Measurements from ENCODE around the gene ATG7.

ATG7 gene

DNA sequence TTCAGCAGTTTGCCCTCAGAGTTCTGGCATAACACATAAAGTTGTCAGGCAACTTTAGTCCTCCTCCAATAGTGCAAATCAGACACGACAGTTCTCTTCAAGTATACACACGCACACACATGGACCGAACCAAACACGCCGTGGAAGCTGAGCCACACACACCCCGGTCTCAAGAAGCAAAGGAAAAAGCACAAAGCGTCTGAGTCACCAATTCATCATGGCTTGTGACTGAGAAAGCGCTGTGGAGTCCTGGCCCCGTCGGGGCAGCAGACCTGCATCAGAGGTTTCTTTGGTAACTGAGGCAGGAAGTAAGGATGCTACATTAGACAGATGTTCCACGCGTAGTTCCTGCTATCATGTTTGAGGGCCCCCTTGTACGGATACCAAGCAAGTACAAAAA, 285.8 kb downstream of the ATG7 start:
- Histone ChIP-seq H3K4me1 (ENCODE audit: control insufficient read depth, insufficient read depth, low read length) (peaks cover 5% of the 10 kb centered on the region; the same call in 1 of the 2 replicates), H3K4me3 (ENCODE audit: low read depth, low read length) (no peak overlapping the region), H3K36me3 (ENCODE audit: control insufficient read depth in 2 of 2, insufficient read depth in 1 of 2, low read length in 2 of 2) (peaks cover 0 to 42% of the 10 kb centered on the region in 2 experiments; a peak in 1 of 3 replicates), H3K9me3 (ENCODE audit: control insufficient read depth, insufficient read depth, low read depth, low read length) (no peaks in the 10 kb centered on the region), H3K27ac (ENCODE audit: extremely low read depth, low read depth, low read length) (no peak overlapping the region)
- CTCF ChIA-PET, result interaction anchor here (0.7 kb wide), 1 partner anchor 179 kb away, joined by 4 read pairs; no protein-coding TSS in a partner anchor
- TF ChIP-seq ZNF266 (tag by site-specific recombination; IDR thresholded peaks at IDR 0.05; ENCODE audit: low read depth) (no peak), ZNF555 (tag by site-specific recombination; conservative IDR thresholded peaks at IDR 0.05) (no peak), IKZF3 (tag by site-specific recombination; IDR thresholded peaks at IDR 0.05) (no peak), ZNF423 (tag by site-specific recombination; IDR thresholded peaks at IDR 0.05) (no peak), ZNF404 (tag by site-specific recombination; IDR thresholded peaks at IDR 0.05) (no peak), PRDM10 (tag by site-specific recombination; IDR thresholded peaks at IDR 0.05) (peak; percentile 13; the same call in 1 of the 2 replicates)
- POLR2A ChIA-PET, result no interaction called here

- POLR2A ChIA-PET, result no interaction called here
- H3K4me3 ChIP-seq (ENCODE audit: low read depth, low read length), result no peak overlapping the region
- CTCF ChIA-PET, result no interaction called here
- peak; percentile 59 for TF ChIP-seq SCRT2 (tag by site-specific recombination; IDR thresholded peaks at IDR 0.05)
- 0 out of 2 replicates have a peak, but pooled peaks have one; percentile 27 for TF ChIP-seq SCRT1 (tag by site-specific recombination; IDR thresholded peaks at IDR 0.05; ENCODE audit: borderline replicate concordance)
- 0 out of 2 replicates have a peak, but pooled peaks have one; percentile 55 for TF ChIP-seq ZBTB6 (tag by site-specific recombination; IDR thresholded peaks at IDR 0.05)
- TF ChIP-seq ZNF426 (tag by site-specific recombination; IDR thresholded peaks at IDR 0.05), result no peak
- no peak overlapping the region for H3K27ac ChIP-seq (ENCODE audit: extremely low read depth, low read depth, low read length)
- peaks cover 0 to 47% of the 10 kb centered on the region in 2 experiments; a peak in 1 of 3 replicates for H3K36me3 ChIP-seq (ENCODE audit: control insufficient read depth in 2 of 2, insufficient read depth in 1 of 2, low read length in 2 of 2)
- peaks cover 5% of the 10 kb centered on the region; the same call in 1 of the 2 replicates for H3K4me1 ChIP-seq (ENCODE audit: control insufficient read depth, insufficient read depth, low read length)
- H3K9me3 ChIP-seq (ENCODE audit: control insufficient read depth, insufficient read depth, low read depth, low read length), result no peaks in the 10 kb centered on the region
Measured at GRCh38 chr3:11558411-11558903, 286.3 kb downstream of the ATG7 start.

GRCh38 chr3:11558918-11559815, 287.0 kb downstream of the ATG7 start:
- H3K27ac ChIP-seq (ENCODE audit: extremely low read depth, low read depth, low read length), result no peak overlapping the region
- peaks cover 0 to 51% of the 10 kb centered on the region in 2 experiments; a peak in 1 of 3 replicates for H3K36me3 ChIP-seq (ENCODE audit: control insufficient read depth in 2 of 2, insufficient read depth in 1 of 2, low read length in 2 of 2)
- CTCF ChIA-PET, result no interaction called here
- TF ChIP-seq ZNF777 (tag by site-specific recombination; IDR thresholded peaks at IDR 0.05; ENCODE audit: borderline replicate concordance) (no peak), ZNF555 (tag by site-specific recombination; conservative IDR thresholded peaks at IDR 0.05) (no peak), FEZF1 (tag by site-specific recombination; IDR thresholded peaks at IDR 0.05) (no peak), ZNF239 (tag by site-specific recombination; IDR thresholded peaks at IDR 0.05) (no peak), KLF10 (tag by site-specific recombination; IDR thresholded peaks at IDR 0.05) (no peak), MYNN (tag by site-specific recombination; IDR thresholded peaks at IDR 0.05; ENCODE audit: borderline replicate concordance) (no peak), ZNF350 (tag by site-specific recombination; IDR thresholded peaks at IDR 0.05) (no peak), ZSCAN16 (tag by site-specific recombination; IDR thresholded peaks at IDR 0.05) (no peak), ZNF148 (tag by site-specific recombination; IDR thresholded peaks at IDR 0.05; ENCODE audit: borderline replicate concordance) (no peak), KLF7 (tag by site-specific recombination; IDR thresholded peaks at IDR 0.05; ENCODE audit: borderline replicate concordance) (no peak)
- TF ChIP-seq, protein P1, sequence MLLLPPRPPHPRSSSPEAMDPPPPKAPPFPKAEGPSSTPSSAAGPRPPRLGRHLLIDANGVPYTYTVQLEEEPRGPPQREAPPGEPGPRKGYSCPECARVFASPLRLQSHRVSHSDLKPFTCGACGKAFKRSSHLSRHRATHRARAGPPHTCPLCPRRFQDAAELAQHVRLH (tag by site-specific recombination; IDR thresholded peaks at IDR 0.05), result no peak

More at GRCh38 chr3:11558918-11559815, 287.0 kb downstream of the ATG7 start:
- Histone ChIP-seq H3K4me3 (ENCODE audit: low read depth, low read length) (no peak overlapping the region), H3K4me1 (ENCODE audit: control insufficient read depth, insufficient read depth, low read length) (peaks cover 5% of the 10 kb centered on the region; the same call in 1 of the 2 replicates), H3K9me3 (ENCODE audit: control insufficient read depth, insufficient read depth, low read depth, low read length) (no peaks in the 10 kb centered on the region)
- POLR2A ChIA-PET, result no interaction called here
